Stimulated activated CD8-positive, alpha-beta memory T cell treated with anti-CD3 and anti-CD28 coated beads, Interleukin-2, amount 100 ng/mL, for 48 hours (primary cell): ENCODE data around the gene SPOCD1.

Experiments used
- DNase-seq, 2 donors: peaks; one replicate each; pipeline ENCODE4 v3.0.0-alpha.2; 2020; ENCODE audit warnings: low read depth in 2 of 2

Gene SPOCD1

GRCh38 chr1:31787786-31788137, 28.1 kb downstream of the SPOCD1 start:
- no peak for DNase-seq

DNA sequence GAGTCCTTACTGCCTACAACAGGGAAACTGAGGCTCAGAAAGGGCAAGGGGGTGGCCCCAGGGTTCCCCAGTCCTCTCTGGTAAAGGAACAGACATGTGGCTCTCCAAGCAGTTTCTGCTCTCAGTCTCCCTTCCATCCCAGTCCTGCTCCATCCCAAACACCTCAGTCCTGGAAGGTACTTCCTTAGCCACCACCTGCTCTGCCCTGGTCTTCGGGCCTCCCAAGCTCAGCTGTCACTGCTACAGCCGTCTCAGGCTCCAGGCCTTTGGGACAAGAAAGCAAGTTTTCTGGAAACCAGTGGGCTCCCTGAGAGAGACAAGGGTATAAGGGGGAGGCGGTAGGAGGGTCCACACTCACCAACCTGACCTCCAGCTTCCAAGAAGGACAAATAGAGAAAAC, 28.6 kb downstream of the SPOCD1 start:
- DNase-seq = no peak

- DNase-seq = no peak
Observed at GRCh38 chr1:31786366-31787060, 29.3 kb downstream of the SPOCD1 start.

GRCh38 chr1:31785947-31786290, 29.9 kb downstream of the SPOCD1 start:
- no peak for DNase-seq

- no peak for DNase-seq
Observed at GRCh38 chr1:31785020-31785946, 30.5 kb downstream of the SPOCD1 start.

GRCh38 chr1:31784356-31785019, 31.3 kb downstream of the SPOCD1 start:
- DNase-seq = no peak

DNA sequence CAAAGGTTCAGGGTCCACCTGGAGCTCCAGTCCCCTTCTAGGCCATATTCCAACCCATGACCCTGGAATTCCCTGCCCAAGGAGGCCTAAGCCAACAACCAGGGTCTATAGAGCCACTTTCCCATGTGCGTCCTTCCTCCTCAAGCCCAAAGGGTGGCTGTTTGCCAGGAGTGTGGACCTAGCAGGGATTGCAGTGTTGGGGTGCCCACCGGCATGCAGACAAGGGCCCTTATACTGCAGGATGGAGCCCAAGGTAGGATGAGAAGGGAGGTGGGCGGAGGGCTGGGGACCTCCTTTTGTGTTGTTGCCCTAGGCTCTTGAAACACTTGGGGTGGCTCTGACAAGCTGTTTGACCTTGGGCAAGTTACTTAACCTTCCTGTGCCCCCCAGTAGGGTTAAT, 32.0 kb downstream of the SPOCD1 start:
- no peak for DNase-seq

GRCh38 chr1:31782421-31783410, 33.1 kb downstream of the SPOCD1 start:
- no peak for DNase-seq

- DNase-seq = no peak
Observed at GRCh38 chr1:31781756-31782371, 34.0 kb downstream of the SPOCD1 start.

GRCh38 chr1:31781138-31781755, 34.6 kb downstream of the SPOCD1 start:
- no peak for DNase-seq

DNA sequence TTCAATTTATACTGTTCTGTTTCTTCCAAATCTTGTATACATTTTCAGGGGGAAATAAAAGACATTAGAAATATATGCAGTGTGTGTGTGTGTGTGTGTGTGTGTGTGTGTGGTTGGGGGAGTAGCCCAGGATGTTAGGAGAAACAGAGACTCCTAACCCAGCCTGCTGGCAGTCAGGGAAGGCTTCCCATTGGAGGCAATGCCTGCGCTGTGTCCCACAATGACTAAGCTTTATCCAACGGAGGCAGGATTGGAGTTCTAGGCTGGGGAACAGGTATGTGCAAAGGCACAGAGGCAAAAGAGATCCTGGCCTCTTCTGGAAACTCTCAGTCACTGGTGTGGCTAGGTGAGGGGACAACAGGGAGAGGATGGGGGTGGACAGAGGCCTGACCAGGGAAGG, 35.2 kb downstream of the SPOCD1 start:
- no peak for DNase-seq

- no peak for DNase-seq
Observed at GRCh38 chr1:31779687-31780086, 36.1 kb downstream of the SPOCD1 start.

DNA sequence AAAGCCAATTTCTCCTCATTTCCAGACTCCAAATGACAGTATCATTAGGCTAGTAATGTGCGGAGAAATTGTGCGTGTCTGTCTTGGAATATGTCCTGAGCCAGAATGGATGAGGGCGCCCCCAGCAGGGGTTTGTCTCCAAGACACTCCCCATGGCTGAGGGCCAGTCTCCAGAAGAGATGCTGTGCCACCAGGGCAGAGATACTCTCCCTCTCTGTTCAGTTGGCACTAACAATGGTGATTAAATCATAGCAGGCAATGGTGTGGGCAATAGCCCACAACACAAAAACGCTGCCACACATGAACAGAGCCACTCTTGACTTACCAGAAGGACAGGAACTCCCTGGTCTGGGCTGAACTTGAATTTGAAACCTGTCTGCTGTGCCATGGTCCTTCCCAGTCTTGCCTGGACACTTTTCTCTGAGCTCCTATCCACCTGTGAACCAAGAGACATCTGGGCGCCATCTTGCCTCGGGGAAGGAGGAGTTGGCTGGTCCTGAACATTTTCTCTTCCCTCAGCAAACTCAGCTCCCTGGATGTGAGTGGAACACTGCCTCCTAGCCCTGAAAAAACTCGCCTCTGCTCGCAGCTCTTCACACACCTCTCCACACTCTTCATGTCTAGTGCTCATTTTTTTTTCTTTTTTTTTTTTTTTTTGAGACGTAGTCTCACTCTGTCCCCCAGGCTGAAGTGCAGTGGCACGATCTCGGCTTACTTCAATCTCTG, 36.9 kb downstream of the SPOCD1 start:
- no peak for DNase-seq

DNA sequence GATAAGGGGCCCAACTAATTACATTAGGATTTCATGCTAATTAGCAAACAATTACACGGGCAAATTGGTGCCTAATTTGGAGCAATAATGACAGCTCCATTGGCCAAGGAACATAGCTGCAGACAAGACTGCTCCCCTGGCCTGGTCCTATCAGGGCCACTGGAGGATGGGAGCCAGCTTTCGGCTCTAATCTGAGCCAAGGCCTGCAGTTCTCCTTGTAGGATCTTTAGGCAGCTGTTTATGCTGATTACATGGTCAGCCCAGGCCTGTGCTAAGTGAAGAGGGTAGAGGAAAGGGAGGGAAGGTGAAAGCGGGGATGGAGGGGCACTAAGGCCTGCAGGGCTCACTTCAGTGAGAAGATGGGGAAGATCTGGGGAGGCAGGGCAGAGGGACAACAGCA, 39.3 kb downstream of the SPOCD1 start:
- DNase-seq = no peak

DNA sequence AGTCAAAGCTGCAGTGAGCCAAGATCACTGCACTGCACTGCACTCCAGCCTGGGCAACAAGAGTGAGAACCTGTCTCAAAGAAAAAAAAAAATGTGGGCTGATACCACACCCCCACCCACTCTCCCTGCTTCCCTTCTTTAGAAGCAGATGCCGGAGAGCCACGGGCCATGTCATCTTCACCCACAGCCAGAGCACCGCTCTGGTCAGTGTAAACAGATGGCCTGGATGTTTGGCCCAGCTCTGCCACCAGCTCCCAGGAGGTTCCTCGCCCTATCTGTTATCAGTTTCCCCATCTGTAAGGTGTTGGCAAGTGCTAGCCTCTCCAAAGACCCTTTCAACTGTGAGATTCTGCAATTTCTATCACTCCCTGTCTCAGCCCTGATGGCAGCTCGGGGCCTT, 39.8 kb downstream of the SPOCD1 start:
- no peak for DNase-seq

- DNase-seq = no peak
Observed at GRCh38 chr1:31775210-31775999, 40.4 kb downstream of the SPOCD1 start.

- no peak for DNase-seq
Observed at GRCh38 chr1:31774495-31774894, 41.3 kb downstream of the SPOCD1 start.

DNA sequence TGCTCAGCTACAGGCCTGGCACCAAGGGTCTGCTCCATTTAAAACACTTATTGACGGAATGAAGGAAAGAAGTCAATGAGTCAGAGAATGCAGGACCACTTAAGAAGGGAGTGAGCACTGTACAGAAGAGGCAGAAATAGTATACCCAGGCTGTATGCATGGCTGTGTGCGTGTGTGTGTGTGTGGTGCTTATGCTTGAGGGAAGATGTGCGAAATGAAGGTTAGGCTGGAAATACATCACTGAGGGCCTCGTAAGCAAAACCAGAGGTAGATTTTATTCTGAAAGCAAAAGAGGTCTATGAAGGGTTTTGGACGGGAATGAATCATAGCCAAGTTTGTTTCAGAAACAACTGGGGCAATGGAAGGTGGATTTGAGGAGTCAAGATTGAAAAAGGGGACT, 42.0 kb downstream of the SPOCD1 start:
- DNase-seq = no peak

DNA sequence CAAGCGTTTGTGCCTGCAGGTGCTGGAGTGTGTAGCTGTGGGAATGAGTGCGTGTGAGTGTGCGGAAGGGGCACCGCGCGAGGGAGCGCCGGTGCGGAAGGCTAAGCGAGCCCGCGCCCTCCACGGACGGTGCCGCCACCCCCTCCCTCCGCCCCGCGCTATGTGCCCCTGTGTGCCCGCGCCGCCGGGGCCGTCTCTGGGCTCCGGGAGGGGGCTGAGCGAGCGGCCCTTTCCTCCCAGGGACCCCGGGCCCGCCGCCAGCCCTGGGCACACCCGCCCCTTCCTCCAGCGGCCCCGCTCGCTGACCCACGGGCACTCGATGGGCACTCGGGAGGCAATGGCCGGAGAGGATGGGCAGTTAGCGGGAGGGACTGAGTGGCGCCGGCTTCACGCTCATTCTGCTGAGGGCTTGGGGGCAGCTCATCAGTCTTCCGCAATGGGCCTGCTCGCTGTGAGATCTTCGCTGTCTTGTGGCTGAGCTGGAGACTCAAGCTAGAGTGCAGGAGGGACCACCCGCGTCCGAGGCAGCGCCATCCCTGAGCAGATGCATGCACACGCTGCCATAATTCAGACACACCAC, 43.1 kb downstream of the SPOCD1 start:
- no peak for DNase-seq
